A549 (cell line): ENCODE results near the gene TRPV6. TPM values are rescaled to one million over a fixed set of nuclear protein-coding genes. Genes with fewer than 3 reads are reported as not detected.

Experiments used
- ATAC-seq, 2 experiments: fragments of 200-7000 bp in 1 of 2; fragments of >200 bp in 1 of 2; cut with Nextera tagmentation in 1 of 2; cut with Tn5 transposase in 1 of 2; 3 replicates each; pipeline versions ENCODE4 v1.8.0 to v1.9.1; 2018 to 2020; ENCODE audit warnings: mild to moderate bottlenecking in 1 of 2, moderate library complexity in 1 of 2
- CTCF ChIA-PET: fragments of 300-600 bp; sonication (Branson Sonifier 250); formaldehyde crosslinking; extraction: SDS; loops from one replicate; lab custom pipeline; 2021; ENCODE audit warnings: antibody characterized with exemption, inconsistent platforms; lab: Yijun Ruan, JAX
- POLR2A ChIA-PET: fragments of 350-600 bp; formaldehyde crosslinking; extraction: SDS; loops from one replicate; lab custom pipeline; 2021; ENCODE audit warnings: antibody characterized with exemption, inconsistent platforms; lab: Yijun Ruan, JAX
- DNase-seq, 2 experiments: peaks; one replicate each; pipeline versions ENCODE4 v3.0.0 to v3.0.0-alpha.2; 2011 to 2016; ENCODE audit warnings: low read depth in 1 of 2, low spot score in 1 of 2
- FAIRE-seq: peaks from 2 replicates; lab custom pipeline; 2011; peaks lifted over from hg19 to GRCh38; lab: Jason Lieb, UNC
- H3K27ac ChIP-seq, 2 experiments: fragments of >200 bp; sonication (Bioruptor Twin); formaldehyde crosslinking; 3 replicates each; pipeline ENCODE4 v1.5.1; 2016 to 2017
- H3K4me1 ChIP-seq: fragments of >200 bp; sonication (Bioruptor Twin); formaldehyde crosslinking; 3 replicates; pipeline ENCODE4 v1.6.1; 2016
- H3K4me2 ChIP-seq: fragments of >200 bp; sonication (Bioruptor Twin); formaldehyde crosslinking; 3 replicates; pipeline ENCODE4 v1.6.1; 2016
- H3K4me3 ChIP-seq: fragments of >200 bp; sonication (Bioruptor Twin); formaldehyde crosslinking; 3 replicates; pipeline ENCODE4 v1.5.1; 2016
- H3K9me3 ChIP-seq: fragments of >200 bp; sonication (Bioruptor Twin); formaldehyde crosslinking; 3 replicates; pipeline ENCODE4 v1.6.1; 2016
- CHD2 ChIP-seq: fragments of 150-350 bp; IDR thresholded peaks from 2 replicates; pipeline ENCODE4 v1.6.1; 2014; ENCODE audit warnings: low read length; ENCODE audit not compliant: partially characterized antibody
- EHF ChIP-seq: fragments of 250-450 bp; sonication (Bioruptor Pico); IDR thresholded peaks from 2 replicates; pipeline ENCODE4 v1.5.0; 2020; ENCODE audit warnings: mild to moderate bottlenecking
- FOSL2 ChIP-seq, 2 experiments: fragments of 450-650 bp in 1 of 2; fragments of >200 bp in 1 of 2; sonication (Bioruptor Twin) in 1 of 2; formaldehyde crosslinking; IDR thresholded peaks; 2 replicates each; pipeline versions ENCODE4 v1.5.0 to v1.6.1; 2016 to 2020; ENCODE audit warnings: mild to moderate bottlenecking in 1 of 2, moderate library complexity in 1 of 2
- GATA3 ChIP-seq: IDR thresholded peaks from 2 replicates; pipeline ENCODE4 v1.6.1; 2012; ENCODE audit warnings: borderline replicate concordance
- HEYL ChIP-seq: fragments of 250-450 bp; sonication (Bioruptor Pico); IDR thresholded peaks from 2 replicates; pipeline ENCODE4 v1.8.0; 2021; ENCODE audit warnings: mild to moderate bottlenecking, moderate library complexity
- JUN ChIP-seq, 2 experiments: fragments of >200 bp; sonication (Bioruptor Twin); formaldehyde crosslinking; IDR thresholded peaks; 2 replicates in 1 of 2; 3 replicates in 1 of 2; pipeline ENCODE4 v1.6.1; 2016 to 2017
- JUNB ChIP-seq: fragments of >200 bp; sonication (Bioruptor Twin); formaldehyde crosslinking; IDR thresholded peaks from 2 replicates; pipeline ENCODE4 v1.6.1; 2016
- KDM5A ChIP-seq: fragments of 200-600 bp; sonication (generic); IDR thresholded peaks from 2 replicates; pipeline ENCODE4 v1.6.1; 2016; ENCODE audit warnings: antibody characterized with exemption, mild to moderate bottlenecking
- MAZ ChIP-seq: fragments of 150-350 bp; IDR thresholded peaks from 2 replicates; pipeline ENCODE4 v1.6.1; 2014; ENCODE audit warnings: antibody characterized with exemption, low read depth, low read length, borderline replicate concordance
- POLR2A ChIP-seq: IDR thresholded peaks from 2 replicates; pipeline ENCODE4 v1.6.1; 2012; ENCODE audit warnings: mild to moderate bottlenecking, low read length
- RAD21 ChIP-seq, 2 experiments: fragments of >200 bp in 1 of 2; sonication (Bioruptor Twin) in 1 of 2; formaldehyde crosslinking in 1 of 2; IDR thresholded peaks in 1 of 2; conservative IDR thresholded peaks in 1 of 2; 2 replicates in 1 of 2; 3 replicates in 1 of 2; pipeline ENCODE4 v1.6.1; 2012 to 2018; ENCODE audit warnings: inconsistent platforms in 1 of 2
- RARB ChIP-seq: fragments of 250-450 bp; sonication (Bioruptor Pico); IDR thresholded peaks from 2 replicates; pipeline ENCODE4 v1.8.0; 2021; ENCODE audit warnings: mild to moderate bottlenecking, moderate library complexity
- RFX5 ChIP-seq: fragments of 450-650 bp; IDR thresholded peaks from 2 replicates; pipeline ENCODE4 v1.7.1; 2014; ENCODE audit warnings: antibody characterized with exemption, mild to moderate bottlenecking, moderate library complexity
- RNF2 ChIP-seq: fragments of 200-600 bp; sonication (generic); IDR thresholded peaks from 2 replicates; pipeline ENCODE4 v1.6.1; 2016; ENCODE audit warnings: low read depth, mild to moderate bottlenecking, antibody characterized with exemption, moderate library complexity, borderline replicate concordance
- TP53 ChIP-seq: fragments of 250-450 bp; sonication (Bioruptor Pico); IDR thresholded peaks from 2 replicates; pipeline ENCODE4 v1.5.0; 2021; ENCODE audit warnings: mild to moderate bottlenecking, moderate library complexity
- WGBS: methylation state at CpG from one replicate; pipeline ENCODE4 v1.1.6; 2017; ENCODE audit errors: missing lambda C conversion rate; 5-methylcytosine and 5-hydroxymethylcytosine counted together
- polyA plus RNA-seq, 4 experiments: library from polyadenylated mRNA; depleted of rRNA in 3 of 4; stranded (reverse); fragments of >200 nt; fragmentation: RNase III in 1 of 4; extraction: RNeasy Plus Mini Kit Qiagen cat#74134 plus additional on column Dnase treatment in 1 of 4; gene quantifications; 2 replicates in 3 of 4; 3 replicates in 1 of 4; pipeline ENCODE4 v1.2.3, GENCODE V29; 2011 to 2017
- TF ChIP-seq, protein P1 (sequence below): IDR thresholded peaks from 2 replicates; pipeline ENCODE4 v1.6.1; 2012
- TF ChIP-seq, protein P2 (sequence below): fragments of 150-350 bp; IDR thresholded peaks from 2 replicates; pipeline ENCODE4 v1.6.1; 2014; ENCODE audit warnings: low read depth, mild to moderate bottlenecking, low read length
- TF ChIP-seq, protein P3 (sequence below): IDR thresholded peaks from 2 replicates; pipeline ENCODE4 v1.6.1; 2012; ENCODE audit warnings: low read depth, borderline replicate concordance
- TF ChIP-seq, protein P4 (sequence below): fragments of 200-600 bp; sonication (generic); IDR thresholded peaks from 2 replicates; pipeline ENCODE4 v1.6.1; 2016; ENCODE audit warnings: antibody characterized with exemption, mild to moderate bottlenecking, moderate library complexity
- TF ChIP-seq, protein P5 (sequence below): fragments of >200 bp; sonication (Bioruptor Twin); formaldehyde crosslinking; IDR thresholded peaks from 3 replicates; pipeline ENCODE4 v1.5.1; 2016

The TRPV6 gene
- polyA plus RNA-seq, 2 of the 4 experiments (the other 2 are of a cell fraction), result not detected

DNA sequence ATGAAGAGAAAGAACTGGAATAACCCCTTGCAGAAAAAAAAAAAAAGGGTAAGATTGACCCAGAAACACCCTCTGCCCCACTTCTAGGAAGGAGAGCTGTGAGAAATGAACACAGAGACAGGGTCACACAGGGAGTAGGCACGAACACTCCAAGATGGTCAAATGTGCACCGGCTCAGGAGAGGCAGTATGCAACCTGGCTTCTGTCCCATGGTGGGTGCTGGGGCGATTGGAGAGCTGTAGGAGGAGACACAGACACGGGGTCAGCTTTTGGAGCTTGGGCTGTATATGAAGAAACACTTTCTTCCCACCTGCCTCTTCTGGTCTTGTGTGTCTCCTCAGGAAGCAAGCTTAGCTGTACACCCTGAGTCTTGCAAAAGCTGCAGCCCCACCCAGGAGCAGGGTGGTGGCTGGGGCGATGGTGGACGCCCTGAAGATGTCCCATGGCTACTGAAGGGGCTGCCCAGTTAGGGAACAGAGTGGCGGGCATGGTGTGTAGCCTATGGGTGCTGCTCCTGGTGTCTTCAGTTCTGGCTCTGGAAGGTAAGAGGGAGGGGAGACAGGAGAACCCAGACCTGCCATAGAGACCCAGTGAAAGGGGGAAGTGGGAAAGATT, 22.7 kb downstream of the TRPV6 start:
- H3K4me2 ChIP-seq, result no peak overlapping the region
- FAIRE-seq (no peak), DNase-seq (no peak), ATAC-seq (no peak)
- TF ChIP-seq FOSL2 (IDR thresholded peaks at IDR 0.05) (no peak), FOSL2 (CRISPR knock-in tag; IDR thresholded peaks at IDR 0.05) (no peak), RNF2 (no peak), MAZ (no peak), KDM5A (no peak), GATA3 (no peak), TP53 (CRISPR knock-in tag) (no peak), RAD21 (conservative IDR thresholded peaks at IDR 0.05 in 1 of 2, IDR thresholded peaks at IDR 0.05 in 1 of 2) (no peak), CHD2 (no peak), JUNB (no peak), JUN (IDR thresholded peaks at IDR 0.05) (no peak), RFX5 (no peak), POLR2A (no peak), RARB (CRISPR knock-in tag) (no peak), HEYL (no peak), EHF (CRISPR knock-in tag) (no peak)
- TF ChIP-seq, protein P1, sequence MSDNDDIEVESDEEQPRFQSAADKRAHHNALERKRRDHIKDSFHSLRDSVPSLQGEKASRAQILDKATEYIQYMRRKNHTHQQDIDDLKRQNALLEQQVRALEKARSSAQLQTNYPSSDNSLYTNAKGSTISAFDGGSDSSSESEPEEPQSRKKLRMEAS, result no peak
- TF ChIP-seq, protein P2, sequence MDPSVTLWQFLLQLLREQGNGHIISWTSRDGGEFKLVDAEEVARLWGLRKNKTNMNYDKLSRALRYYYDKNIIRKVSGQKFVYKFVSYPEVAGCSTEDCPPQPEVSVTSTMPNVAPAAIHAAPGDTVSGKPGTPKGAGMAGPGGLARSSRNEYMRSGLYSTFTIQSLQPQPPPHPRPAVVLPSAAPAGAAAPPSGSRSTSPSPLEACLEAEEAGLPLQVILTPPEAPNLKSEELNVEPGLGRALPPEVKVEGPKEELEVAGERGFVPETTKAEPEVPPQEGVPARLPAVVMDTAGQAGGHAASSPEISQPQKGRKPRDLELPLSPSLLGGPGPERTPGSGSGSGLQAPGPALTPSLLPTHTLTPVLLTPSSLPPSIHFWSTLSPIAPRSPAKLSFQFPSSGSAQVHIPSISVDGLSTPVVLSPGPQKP, result no peak
- TF ChIP-seq, protein P3, sequence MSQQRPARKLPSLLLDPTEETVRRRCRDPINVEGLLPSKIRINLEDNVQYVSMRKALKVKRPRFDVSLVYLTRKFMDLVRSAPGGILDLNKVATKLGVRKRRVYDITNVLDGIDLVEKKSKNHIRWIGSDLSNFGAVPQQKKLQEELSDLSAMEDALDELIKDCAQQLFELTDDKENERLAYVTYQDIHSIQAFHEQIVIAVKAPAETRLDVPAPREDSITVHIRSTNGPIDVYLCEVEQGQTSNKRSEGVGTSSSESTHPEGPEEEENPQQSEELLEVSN, result no peak
- TF ChIP-seq, protein P4, sequence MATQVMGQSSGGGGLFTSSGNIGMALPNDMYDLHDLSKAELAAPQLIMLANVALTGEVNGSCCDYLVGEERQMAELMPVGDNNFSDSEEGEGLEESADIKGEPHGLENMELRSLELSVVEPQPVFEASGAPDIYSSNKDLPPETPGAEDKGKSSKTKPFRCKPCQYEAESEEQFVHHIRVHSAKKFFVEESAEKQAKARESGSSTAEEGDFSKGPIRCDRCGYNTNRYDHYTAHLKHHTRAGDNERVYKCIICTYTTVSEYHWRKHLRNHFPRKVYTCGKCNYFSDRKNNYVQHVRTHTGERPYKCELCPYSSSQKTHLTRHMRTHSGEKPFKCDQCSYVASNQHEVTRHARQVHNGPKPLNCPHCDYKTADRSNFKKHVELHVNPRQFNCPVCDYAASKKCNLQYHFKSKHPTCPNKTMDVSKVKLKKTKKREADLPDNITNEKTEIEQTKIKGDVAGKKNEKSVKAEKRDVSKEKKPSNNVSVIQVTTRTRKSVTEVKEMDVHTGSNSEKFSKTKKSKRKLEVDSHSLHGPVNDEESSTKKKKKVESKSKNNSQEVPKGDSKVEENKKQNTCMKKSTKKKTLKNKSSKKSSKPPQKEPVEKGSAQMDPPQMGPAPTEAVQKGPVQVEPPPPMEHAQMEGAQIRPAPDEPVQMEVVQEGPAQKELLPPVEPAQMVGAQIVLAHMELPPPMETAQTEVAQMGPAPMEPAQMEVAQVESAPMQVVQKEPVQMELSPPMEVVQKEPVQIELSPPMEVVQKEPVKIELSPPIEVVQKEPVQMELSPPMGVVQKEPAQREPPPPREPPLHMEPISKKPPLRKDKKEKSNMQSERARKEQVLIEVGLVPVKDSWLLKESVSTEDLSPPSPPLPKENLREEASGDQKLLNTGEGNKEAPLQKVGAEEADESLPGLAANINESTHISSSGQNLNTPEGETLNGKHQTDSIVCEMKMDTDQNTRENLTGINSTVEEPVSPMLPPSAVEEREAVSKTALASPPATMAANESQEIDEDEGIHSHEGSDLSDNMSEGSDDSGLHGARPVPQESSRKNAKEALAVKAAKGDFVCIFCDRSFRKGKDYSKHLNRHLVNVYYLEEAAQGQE, result no peak
- H3K4me1 ChIP-seq, result no peaks in the 10 kb centered on the region
- no peak overlapping the region for H3K27ac ChIP-seq
- WGBS, result 8% methylated on average over 7 of the region's 7 CpGs
- H3K9me3 ChIP-seq, result no peaks in the 10 kb centered on the region
- ChIA-PET CTCF (interaction anchor here (0.6 to 5.2 kb wide), 3 partner anchors 8 to 39 kb away, joined by 3 to 40 read pairs (median 3); partner anchors contain the start of gene EPHB6), POLR2A (no interaction called here)
- H3K4me3 ChIP-seq, result no peak overlapping the region

DNA sequence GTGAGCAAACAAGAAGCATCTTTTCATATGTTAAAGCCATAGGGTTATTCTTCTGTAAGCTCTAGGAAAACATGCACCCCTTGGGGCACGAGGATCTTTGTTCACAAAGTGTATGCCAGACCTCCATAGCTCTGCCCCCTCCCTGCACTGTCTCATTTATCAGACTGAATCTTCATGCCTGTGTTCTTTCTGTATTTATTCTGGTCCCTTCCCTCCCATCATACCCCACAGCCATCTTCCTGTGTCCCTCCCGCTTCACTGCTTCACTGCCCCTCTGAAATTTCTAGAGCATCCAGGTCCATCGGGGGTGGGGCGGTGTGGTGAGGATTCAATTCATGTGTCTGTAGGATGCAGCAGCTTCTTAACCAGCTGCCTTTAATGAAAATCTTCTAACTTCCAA, 23.2 kb downstream of the TRPV6 start:
- no peak for FAIRE-seq
- no peak for DNase-seq
- ChIA-PET CTCF (interaction anchor here (1.1 to 5.2 kb wide), 2 partner anchors 7 to 11 kb away, joined by 3 to 40 read pairs; partner anchors contain the start of gene EPHB6), POLR2A (no interaction called here)
- WGBS, result 26% methylated on average over 4 of the region's 4 CpGs
- no peaks in the 10 kb centered on the region for H3K4me1 ChIP-seq
- H3K9me3 ChIP-seq, result no peaks in the 10 kb centered on the region
- no peak overlapping the region for H3K4me3 ChIP-seq
- no peak overlapping the region for H3K27ac ChIP-seq
- TF ChIP-seq, protein P5, sequence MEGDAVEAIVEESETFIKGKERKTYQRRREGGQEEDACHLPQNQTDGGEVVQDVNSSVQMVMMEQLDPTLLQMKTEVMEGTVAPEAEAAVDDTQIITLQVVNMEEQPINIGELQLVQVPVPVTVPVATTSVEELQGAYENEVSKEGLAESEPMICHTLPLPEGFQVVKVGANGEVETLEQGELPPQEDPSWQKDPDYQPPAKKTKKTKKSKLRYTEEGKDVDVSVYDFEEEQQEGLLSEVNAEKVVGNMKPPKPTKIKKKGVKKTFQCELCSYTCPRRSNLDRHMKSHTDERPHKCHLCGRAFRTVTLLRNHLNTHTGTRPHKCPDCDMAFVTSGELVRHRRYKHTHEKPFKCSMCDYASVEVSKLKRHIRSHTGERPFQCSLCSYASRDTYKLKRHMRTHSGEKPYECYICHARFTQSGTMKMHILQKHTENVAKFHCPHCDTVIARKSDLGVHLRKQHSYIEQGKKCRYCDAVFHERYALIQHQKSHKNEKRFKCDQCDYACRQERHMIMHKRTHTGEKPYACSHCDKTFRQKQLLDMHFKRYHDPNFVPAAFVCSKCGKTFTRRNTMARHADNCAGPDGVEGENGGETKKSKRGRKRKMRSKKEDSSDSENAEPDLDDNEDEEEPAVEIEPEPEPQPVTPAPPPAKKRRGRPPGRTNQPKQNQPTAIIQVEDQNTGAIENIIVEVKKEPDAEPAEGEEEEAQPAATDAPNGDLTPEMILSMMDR, result no peak
- no peak for ATAC-seq
- H3K4me2 ChIP-seq, result no peak overlapping the region
